ENCODE measurements around the gene RADIL.

GRCh38 chr7:4820967-4821471 lies 62.5 kb downstream of the RADIL start:
- TF ChIP-seq, protein P1, sequence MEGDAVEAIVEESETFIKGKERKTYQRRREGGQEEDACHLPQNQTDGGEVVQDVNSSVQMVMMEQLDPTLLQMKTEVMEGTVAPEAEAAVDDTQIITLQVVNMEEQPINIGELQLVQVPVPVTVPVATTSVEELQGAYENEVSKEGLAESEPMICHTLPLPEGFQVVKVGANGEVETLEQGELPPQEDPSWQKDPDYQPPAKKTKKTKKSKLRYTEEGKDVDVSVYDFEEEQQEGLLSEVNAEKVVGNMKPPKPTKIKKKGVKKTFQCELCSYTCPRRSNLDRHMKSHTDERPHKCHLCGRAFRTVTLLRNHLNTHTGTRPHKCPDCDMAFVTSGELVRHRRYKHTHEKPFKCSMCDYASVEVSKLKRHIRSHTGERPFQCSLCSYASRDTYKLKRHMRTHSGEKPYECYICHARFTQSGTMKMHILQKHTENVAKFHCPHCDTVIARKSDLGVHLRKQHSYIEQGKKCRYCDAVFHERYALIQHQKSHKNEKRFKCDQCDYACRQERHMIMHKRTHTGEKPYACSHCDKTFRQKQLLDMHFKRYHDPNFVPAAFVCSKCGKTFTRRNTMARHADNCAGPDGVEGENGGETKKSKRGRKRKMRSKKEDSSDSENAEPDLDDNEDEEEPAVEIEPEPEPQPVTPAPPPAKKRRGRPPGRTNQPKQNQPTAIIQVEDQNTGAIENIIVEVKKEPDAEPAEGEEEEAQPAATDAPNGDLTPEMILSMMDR (IDR thresholded peaks at IDR 0.05; ENCODE audit: insufficient read depth, low read depth, low read length) = no peak
- no peak for TF ChIP-seq EZH2 (IDR thresholded peaks at IDR 0.05; ENCODE audit: insufficient read depth, low read length)
